Measurements from ENCODE around the gene LGALS3BP. TPM values are rescaled to one million over a fixed set of nuclear protein-coding genes. Genes with fewer than 3 reads are reported as not detected.

LGALS3BP gene
- total RNA-seq, 1 donor from 2014 or later, result 202 TPM

DNA sequence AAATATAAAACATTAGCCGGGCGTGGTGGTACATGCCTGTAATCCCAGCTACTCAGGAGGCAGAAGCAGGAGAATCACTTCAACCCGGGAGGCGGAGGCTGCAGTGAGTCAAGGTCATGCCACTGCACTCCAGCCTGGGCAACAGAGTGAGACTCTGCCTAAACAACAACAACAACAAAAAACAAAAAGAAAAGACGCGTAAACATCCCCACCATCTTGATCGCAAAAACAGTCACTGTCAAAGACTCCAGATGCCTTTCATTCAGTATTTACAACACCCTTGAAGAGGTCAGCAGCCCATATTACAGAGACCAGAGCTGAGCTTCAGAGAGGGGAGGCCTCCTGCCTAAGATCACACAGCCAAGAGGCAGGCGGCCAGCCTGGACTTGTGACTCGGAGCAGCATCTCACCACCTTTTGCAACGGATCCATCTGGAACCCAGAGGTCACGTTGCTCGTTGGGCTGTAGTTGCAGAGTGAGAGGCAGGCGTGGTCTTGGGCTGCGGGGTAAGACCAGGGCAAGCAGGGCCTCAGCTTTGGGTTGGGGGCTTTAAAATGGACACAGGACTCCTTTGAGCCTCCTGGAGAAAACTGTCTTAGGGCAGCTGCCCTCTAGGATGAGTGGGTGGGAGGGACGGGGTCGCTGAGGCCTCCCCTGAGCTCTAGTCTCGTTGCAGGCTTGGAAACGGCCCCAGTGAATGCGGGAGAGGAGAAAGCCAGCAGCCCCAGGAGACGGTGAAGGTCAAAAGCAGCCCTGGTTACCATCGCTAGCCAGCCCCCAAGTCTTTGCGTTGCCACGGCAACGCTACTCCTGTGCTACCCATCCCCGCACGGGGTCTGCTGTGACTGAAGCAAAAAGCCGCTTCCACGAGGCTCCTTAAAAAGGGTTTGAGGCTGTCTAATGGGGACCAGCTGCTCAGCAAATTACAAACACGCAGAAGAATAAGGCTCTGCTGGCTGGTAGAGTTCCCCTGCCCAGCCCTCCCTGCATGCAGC is 26.1 kb downstream of the LGALS3BP start:
- no peak overlapping the region for H3K4me3 Mint-ChIP-seq
- no peak overlapping the region for H3K27ac Mint-ChIP-seq
- peaks cover 6% of the 10 kb centered on the region for H3K9me3 Mint-ChIP-seq
- no peaks in the 10 kb centered on the region for H3K36me3 Mint-ChIP-seq
- TF ChIP-seq, protein P1, sequence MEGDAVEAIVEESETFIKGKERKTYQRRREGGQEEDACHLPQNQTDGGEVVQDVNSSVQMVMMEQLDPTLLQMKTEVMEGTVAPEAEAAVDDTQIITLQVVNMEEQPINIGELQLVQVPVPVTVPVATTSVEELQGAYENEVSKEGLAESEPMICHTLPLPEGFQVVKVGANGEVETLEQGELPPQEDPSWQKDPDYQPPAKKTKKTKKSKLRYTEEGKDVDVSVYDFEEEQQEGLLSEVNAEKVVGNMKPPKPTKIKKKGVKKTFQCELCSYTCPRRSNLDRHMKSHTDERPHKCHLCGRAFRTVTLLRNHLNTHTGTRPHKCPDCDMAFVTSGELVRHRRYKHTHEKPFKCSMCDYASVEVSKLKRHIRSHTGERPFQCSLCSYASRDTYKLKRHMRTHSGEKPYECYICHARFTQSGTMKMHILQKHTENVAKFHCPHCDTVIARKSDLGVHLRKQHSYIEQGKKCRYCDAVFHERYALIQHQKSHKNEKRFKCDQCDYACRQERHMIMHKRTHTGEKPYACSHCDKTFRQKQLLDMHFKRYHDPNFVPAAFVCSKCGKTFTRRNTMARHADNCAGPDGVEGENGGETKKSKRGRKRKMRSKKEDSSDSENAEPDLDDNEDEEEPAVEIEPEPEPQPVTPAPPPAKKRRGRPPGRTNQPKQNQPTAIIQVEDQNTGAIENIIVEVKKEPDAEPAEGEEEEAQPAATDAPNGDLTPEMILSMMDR (conservative IDR thresholded peaks at IDR 0.05), result no peak
- no peak for DNase-seq (ENCODE audit: extremely low spot score, unreplicated experiment)
- H3K4me1 Mint-ChIP-seq (ENCODE audit: unreplicated experiment), result peaks cover 20% of the 10 kb centered on the region
- H3K27me3 Mint-ChIP-seq, result no peaks in the 10 kb centered on the region

DNA sequence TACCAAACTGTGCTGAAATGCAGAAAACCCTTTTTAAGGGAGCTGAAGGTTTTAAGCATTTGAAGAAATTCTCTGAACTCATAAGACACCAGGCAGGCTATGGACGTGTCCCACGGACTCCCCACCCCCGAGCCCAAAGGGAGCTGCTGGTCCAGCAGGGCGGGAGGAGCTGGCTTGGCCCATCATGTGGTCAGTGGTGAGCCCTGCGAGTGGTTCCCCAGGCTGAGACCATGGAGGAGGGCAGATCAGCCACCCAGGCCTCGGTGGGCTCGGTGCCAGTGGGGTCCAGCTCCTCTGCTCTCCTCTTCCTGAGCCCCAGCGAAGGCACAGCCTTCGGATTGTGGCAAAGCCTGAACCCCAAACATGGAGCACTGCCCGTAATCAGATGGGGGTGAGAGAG is 27.0 kb downstream of the LGALS3BP start:
- peaks cover 6% of the 10 kb centered on the region for H3K9me3 Mint-ChIP-seq
- peaks cover 20% of the 10 kb centered on the region for H3K4me1 Mint-ChIP-seq (ENCODE audit: unreplicated experiment)
- TF ChIP-seq, protein P1 (conservative IDR thresholded peaks at IDR 0.05), result no peak
- H3K27me3 Mint-ChIP-seq, result no peaks in the 10 kb centered on the region
- DNase-seq (ENCODE audit: extremely low spot score, unreplicated experiment), result no peak
- H3K27ac Mint-ChIP-seq, result peak overlapping the region; percentile 11
- H3K36me3 Mint-ChIP-seq, result no peaks in the 10 kb centered on the region
- H3K4me3 Mint-ChIP-seq, result no peak overlapping the region

DNA sequence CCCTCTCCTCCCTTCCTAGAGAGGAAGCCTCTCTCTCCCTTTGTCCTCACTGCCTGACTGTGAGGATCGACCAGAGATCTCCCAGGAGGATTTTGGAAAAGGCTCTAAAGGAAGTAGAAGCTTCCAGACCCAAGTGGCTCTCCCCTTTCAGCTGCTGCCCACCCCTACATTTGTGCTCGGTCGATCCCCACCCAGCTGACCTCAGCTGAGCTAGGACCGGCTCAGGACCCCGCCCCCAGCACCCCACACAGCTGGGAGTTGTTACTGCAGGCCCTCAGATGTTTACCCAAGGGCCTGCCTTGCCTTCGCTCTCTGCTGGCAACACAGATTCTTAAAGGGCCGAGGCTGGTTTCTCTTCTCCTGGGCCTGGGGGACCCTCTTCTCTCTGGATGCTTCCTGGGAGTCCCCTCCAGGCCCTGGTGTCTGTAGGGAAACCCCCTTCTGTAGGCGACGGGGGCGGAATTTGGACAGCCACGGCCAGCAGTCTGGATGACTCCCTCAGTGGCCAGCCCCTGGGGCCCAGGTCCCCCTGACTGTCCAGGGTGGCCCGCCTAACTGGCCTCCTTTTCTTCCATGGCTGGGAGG is 27.7 kb downstream of the LGALS3BP start:
- peak overlapping the region; percentile 11 for H3K27ac Mint-ChIP-seq
- TF ChIP-seq, protein P1 (conservative IDR thresholded peaks at IDR 0.05), result no peak
- H3K36me3 Mint-ChIP-seq, result no peaks in the 10 kb centered on the region
- no peak overlapping the region for H3K4me3 Mint-ChIP-seq
- no peaks in the 10 kb centered on the region for H3K27me3 Mint-ChIP-seq
- DNase-seq (ENCODE audit: extremely low spot score, unreplicated experiment), result no peak
- peaks cover 6% of the 10 kb centered on the region for H3K9me3 Mint-ChIP-seq
- H3K4me1 Mint-ChIP-seq (ENCODE audit: unreplicated experiment), result peaks cover 23% of the 10 kb centered on the region

DNA sequence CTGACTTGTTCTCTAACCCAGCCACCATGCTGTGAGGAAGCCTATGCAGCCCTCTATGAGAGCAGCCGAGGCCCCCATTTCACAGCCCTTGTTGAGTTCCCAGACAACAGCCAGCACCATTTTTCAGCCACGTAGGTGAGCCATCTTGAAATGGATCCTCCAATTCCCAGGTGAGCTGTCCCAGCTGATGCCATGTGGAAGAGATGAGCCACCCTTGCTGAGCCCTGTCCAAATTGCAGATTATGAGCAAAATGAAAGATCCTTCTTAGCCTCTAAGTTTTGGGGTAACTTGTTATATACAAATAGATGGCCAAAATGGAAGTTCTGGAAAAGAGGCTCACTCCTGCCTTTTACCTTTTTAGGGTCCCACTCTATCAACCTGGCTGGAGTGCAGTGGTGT is 28.9 kb downstream of the LGALS3BP start:
- no peak for DNase-seq (ENCODE audit: extremely low spot score, unreplicated experiment)
- no peaks in the 10 kb centered on the region for H3K27me3 Mint-ChIP-seq
- H3K4me1 Mint-ChIP-seq (ENCODE audit: unreplicated experiment), result peaks cover 27% of the 10 kb centered on the region

DNA sequence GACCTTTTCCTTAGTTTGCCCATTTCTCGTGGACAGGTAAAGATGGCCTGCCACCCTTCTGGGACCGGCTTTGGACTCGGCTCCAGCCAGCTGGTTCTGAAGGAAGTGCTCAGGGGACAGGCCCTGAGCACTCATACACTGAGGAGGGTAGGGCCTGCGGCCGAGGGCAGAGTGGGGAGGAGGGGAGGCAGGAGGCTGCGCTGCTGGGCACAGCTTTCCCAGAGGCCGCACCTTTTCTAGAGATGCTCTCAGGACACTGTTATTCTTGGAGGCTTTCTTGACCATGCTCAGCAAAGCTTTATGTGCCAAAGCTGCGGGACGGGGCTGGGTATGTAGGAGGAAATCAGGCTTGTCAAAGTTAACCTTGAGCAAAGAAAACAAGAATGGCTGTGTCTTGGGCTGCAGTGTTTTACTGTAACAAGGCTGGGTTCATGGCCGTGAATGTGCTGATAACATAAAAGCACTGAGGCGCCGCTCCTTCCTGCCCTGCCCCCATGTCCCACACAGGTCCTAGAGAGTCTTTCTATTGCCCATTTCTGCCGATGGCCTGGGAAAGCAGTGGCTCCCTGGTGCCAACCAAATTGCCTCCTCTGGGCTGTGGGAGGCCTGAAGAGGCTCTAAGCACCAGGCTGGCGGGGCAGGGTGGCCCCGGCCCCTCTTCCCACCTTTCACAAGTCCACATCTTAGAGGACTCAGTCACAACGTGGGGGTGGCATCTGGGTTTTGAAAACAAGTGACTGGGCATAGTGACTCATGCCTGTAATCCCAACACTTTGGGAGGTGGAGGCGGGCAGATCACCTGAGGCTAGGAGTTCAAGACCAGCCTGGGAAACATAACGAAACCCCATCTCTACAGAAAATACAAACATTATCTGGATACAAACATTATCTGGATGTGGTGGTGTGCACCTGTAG is 32.2 kb downstream of the LGALS3BP start:
- no peaks in the 10 kb centered on the region for H3K36me3 Mint-ChIP-seq
- H3K27me3 Mint-ChIP-seq, result no peaks in the 10 kb centered on the region
- no peak overlapping the region for H3K4me3 Mint-ChIP-seq
- DNase-seq (ENCODE audit: extremely low spot score, unreplicated experiment), result no peak
- H3K4me1 Mint-ChIP-seq (ENCODE audit: unreplicated experiment), result peaks cover 22% of the 10 kb centered on the region
- peak overlapping the region; percentile 29 for H3K27ac Mint-ChIP-seq
- peaks cover 6% of the 10 kb centered on the region for H3K9me3 Mint-ChIP-seq
- TF ChIP-seq, protein P1 (conservative IDR thresholded peaks at IDR 0.05), result no peak

More for the DNA sequence above, 28.9 kb downstream of the LGALS3BP start:
- TF ChIP-seq, protein P1 (conservative IDR thresholded peaks at IDR 0.05), result no peak
- Mint-ChIP-seq H3K4me3 (no peak overlapping the region), H3K9me3 (peaks cover 6% of the 10 kb centered on the region), H3K27ac (no peak overlapping the region), H3K36me3 (no peaks in the 10 kb centered on the region)

Measured in type B pancreatic cell (in vitro differentiated cells).